HG02852 (cell line): ENCODE results near the gene SMIM10.
"Not testable (repeated sequence)": the region's sequence is repeated elsewhere in the genome, so short reads cannot be mapped to it uniquely, and the experiment has no call there.

Source experiments
- ATAC-seq: cut with Tn5 transposase; IDR thresholded peaks from one replicate; pipeline ENCODE4 v1.9.1; 2021; ENCODE audit warnings: mild to moderate bottlenecking, moderate library complexity; ENCODE audit not compliant: unreplicated experiment

SMIM10 gene

GRCh38 chrX:135009838-135010237 is 19.0 kb downstream of the SMIM10 start:
- ATAC-seq: no peak

- no peak for ATAC-seq
Observed at GRCh38 chrX:135010921-135011320, 20.1 kb downstream of the SMIM10 start.

- ATAC-seq: no peak
Observed at GRCh38 chrX:135015523-135016245, 24.9 kb downstream of the SMIM10 start.

- ATAC-seq: not testable (repeated sequence)
Observed at GRCh38 chrX:135019890-135020289, 29.1 kb downstream of the SMIM10 start.

GRCh38 chrX:135023791-135024190 is 33.0 kb downstream of the SMIM10 start:
- ATAC-seq: not testable (repeated sequence)

- no peak for ATAC-seq
Observed at GRCh38 chrX:135024526-135024925, 33.7 kb downstream of the SMIM10 start.

- not testable (repeated sequence) for ATAC-seq
Observed at GRCh38 chrX:135030207-135030963, 39.6 kb downstream of the SMIM10 start.

GRCh38 chrX:135041149-135042123 is 50.6 kb downstream of the SMIM10 start:
- ATAC-seq: not testable (repeated sequence)
